Adrenal gland (tissue), 5 donors: ENCODE measurements around the gene CLEC14A.

Experiments used
- POLR2A ChIP-seq, 2 donors: fragments of 450-650 bp; IDR thresholded peaks; one replicate each; pipeline ENCODE4 v1.6.1; 2017; ENCODE audit warnings: antibody characterized with exemption in 2 of 2, mild to moderate bottlenecking in 2 of 2, moderate library complexity in 1 of 2
- TF ChIP-seq, protein P1 (sequence below), 6 experiments: fragments of 450-650 bp in 4 of 6; fragments of 200-600 bp in 2 of 6; sonication (generic) in 1 of 6; IDR thresholded peaks; 1 replicate in 5 of 6; 2 replicates in 1 of 6; pipeline versions ENCODE4 v1.5.1 to v1.8.0; 2016 to 2021; ENCODE audit warnings: antibody characterized with exemption in 6 of 6, mild to moderate bottlenecking in 2 of 6, moderate library complexity in 1 of 6
- donor health status: DM: no; HTN: no; CAD: no.

DNA sequence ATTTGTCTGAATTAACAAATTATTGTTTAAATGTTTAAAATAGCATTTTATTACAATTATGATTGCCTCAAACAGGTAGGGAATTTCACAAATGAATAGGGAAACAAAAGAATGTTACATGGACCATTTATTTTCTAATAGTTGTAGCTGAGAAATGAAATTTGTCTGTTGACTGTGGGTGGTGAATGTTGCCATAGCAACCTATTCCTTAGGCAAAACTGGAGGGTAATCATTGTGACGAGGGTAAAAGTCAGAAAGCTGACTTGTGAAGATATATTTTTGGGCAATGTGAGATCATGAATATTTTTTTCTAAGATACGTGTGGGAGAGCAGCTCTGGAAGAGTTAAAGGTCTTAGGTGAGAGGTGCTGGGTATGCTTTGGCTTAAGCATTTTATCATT, 24.2 kb upstream of the CLEC14A start:
- TF ChIP-seq, protein P1, sequence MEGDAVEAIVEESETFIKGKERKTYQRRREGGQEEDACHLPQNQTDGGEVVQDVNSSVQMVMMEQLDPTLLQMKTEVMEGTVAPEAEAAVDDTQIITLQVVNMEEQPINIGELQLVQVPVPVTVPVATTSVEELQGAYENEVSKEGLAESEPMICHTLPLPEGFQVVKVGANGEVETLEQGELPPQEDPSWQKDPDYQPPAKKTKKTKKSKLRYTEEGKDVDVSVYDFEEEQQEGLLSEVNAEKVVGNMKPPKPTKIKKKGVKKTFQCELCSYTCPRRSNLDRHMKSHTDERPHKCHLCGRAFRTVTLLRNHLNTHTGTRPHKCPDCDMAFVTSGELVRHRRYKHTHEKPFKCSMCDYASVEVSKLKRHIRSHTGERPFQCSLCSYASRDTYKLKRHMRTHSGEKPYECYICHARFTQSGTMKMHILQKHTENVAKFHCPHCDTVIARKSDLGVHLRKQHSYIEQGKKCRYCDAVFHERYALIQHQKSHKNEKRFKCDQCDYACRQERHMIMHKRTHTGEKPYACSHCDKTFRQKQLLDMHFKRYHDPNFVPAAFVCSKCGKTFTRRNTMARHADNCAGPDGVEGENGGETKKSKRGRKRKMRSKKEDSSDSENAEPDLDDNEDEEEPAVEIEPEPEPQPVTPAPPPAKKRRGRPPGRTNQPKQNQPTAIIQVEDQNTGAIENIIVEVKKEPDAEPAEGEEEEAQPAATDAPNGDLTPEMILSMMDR (IDR thresholded peaks at IDR 0.05) = no peak
- no peak for TF ChIP-seq POLR2A (IDR thresholded peaks at IDR 0.05)
